Osteoblast (primary cell): ENCODE measurements around the gene RFTN1. TPM values are rescaled to one million over a fixed set of nuclear protein-coding genes. Genes with fewer than 3 reads are reported as not detected.

Source experiments
- DNase-seq: peaks from one replicate; pipeline ENCODE4 v3.0.0; 2011; ENCODE audit warnings: low spot score, mixed read lengths; ENCODE audit not compliant: insufficient read length; ENCODE audit errors: missing footprints
- H2AFZ ChIP-seq: 2 replicates; pipeline ENCODE4 v1.6.0; 2011; ENCODE audit warnings: mild to moderate bottlenecking, low read length
- H3K27ac ChIP-seq: 2 replicates; pipeline ENCODE4 v1.5.1; 2011; ENCODE audit warnings: mild to moderate bottlenecking, low read depth, low read length, moderate library complexity
- H3K27me3 ChIP-seq: 2 replicates; pipeline ENCODE4 v1.6.0; 2012; ENCODE audit warnings: mild to moderate bottlenecking, control low read depth, inconsistent platforms, low read length, moderate library complexity; ENCODE audit not compliant: insufficient read depth
- H3K36me3 ChIP-seq: 2 replicates; pipeline ENCODE4 v1.5.1; 2011; ENCODE audit warnings: mild to moderate bottlenecking, low read length, control low read depth, moderate library complexity; ENCODE audit not compliant: insufficient read depth
- H3K4me1 ChIP-seq: 2 replicates; pipeline ENCODE4 v1.5.1; 2011; ENCODE audit warnings: mild to moderate bottlenecking, low read length, control low read depth, moderate library complexity; ENCODE audit not compliant: insufficient read depth
- H3K4me2 ChIP-seq: 2 replicates; pipeline ENCODE4 v1.6.0; 2011; ENCODE audit warnings: mild to moderate bottlenecking, low read length; ENCODE audit not compliant: insufficient read depth
- H3K4me3 ChIP-seq: fragments of 200-600 bp; sonication (generic); 3 replicates; pipeline ENCODE4 v1.5.1; 2012; ENCODE audit warnings: mild to moderate bottlenecking, low read length, inconsistent platforms; ENCODE audit not compliant: insufficient read depth
- H3K79me2 ChIP-seq: 2 replicates; pipeline ENCODE4 v1.6.0; 2012; ENCODE audit warnings: mild to moderate bottlenecking, low read length, control low read depth, inconsistent platforms; ENCODE audit not compliant: insufficient read depth
- H3K9me3 ChIP-seq: 2 replicates; pipeline ENCODE4 v1.5.1; 2011; ENCODE audit warnings: low read depth, low read length, control low read depth
- H4K20me1 ChIP-seq: 2 replicates; pipeline ENCODE4 v1.6.0; 2012; ENCODE audit warnings: mild to moderate bottlenecking, low read length, control low read depth; ENCODE audit not compliant: insufficient read depth
- CTCF ChIP-seq: IDR thresholded peaks from 2 replicates; pipeline ENCODE4 v1.5.1; 2011; ENCODE audit warnings: mild to moderate bottlenecking, low read depth, low read length, moderate library complexity; ENCODE audit errors: extremely low read depth
- total RNA-seq: library from RNA; depleted of rRNA; stranded (reverse); fragments of >200 nt; gene quantifications from 2 replicates; pipeline ENCODE4 v1.2.3, GENCODE V29; 2012

Gene RFTN1
- total RNA-seq, 1 donor: 99.2 TPM

GRCh38 chr3:16516695-16517481 lies 3.4 kb upstream of the RFTN1 start:
- Histone ChIP-seq H3K27me3 (peaks cover 4% of the 10 kb centered on the region), H3K36me3 (no peaks in the 10 kb centered on the region), H3K79me2 (peaks cover 8% of the 10 kb centered on the region), H3K9me3 (no peaks in the 10 kb centered on the region), H4K20me1 (no peaks in the 10 kb centered on the region), H3K4me1 (peaks cover 9% of the 10 kb centered on the region), H3K4me2 (no peak overlapping the region), H3K4me3 (no peak overlapping the region), H3K27ac (no peak overlapping the region), H2AFZ (no peak overlapping the region)
- DNase-seq: peak; percentile 94
- peak; percentile 70 for TF ChIP-seq CTCF

- DNase-seq: no peak
- Histone ChIP-seq H3K4me1 (peaks cover 18% of the 10 kb centered on the region), H3K9me3 (no peaks in the 10 kb centered on the region)
These were observed 2.5 kb upstream of the RFTN1 start for GRCh38 chr3:16515885-16516420.

GRCh38 chr3:16514755-16515353 lies 1.4 kb upstream of the RFTN1 start:
- no peak overlapping the region for H3K4me3 ChIP-seq
- no peak overlapping the region for H3K27ac ChIP-seq
- H3K4me1 ChIP-seq: peaks cover 29% of the 10 kb centered on the region
- H3K9me3 ChIP-seq: no peaks in the 10 kb centered on the region
- peaks cover under 1% of the 10 kb centered on the region for H4K20me1 ChIP-seq
- peaks cover 25% of the 10 kb centered on the region for H3K79me2 ChIP-seq
- no peak for TF ChIP-seq CTCF
- no peaks in the 10 kb centered on the region for H3K27me3 ChIP-seq
- H2AFZ ChIP-seq: no peak overlapping the region
- DNase-seq: no peak
- no peaks in the 10 kb centered on the region for H3K36me3 ChIP-seq
- H3K4me2 ChIP-seq: no peak overlapping the region

More at GRCh38 chr3:16515885-16516420, 2.5 kb upstream of the RFTN1 start:
- H3K79me2 ChIP-seq: peaks cover 14% of the 10 kb centered on the region
- no peak overlapping the region for H3K4me3 ChIP-seq
- TF ChIP-seq CTCF: no peak
- peaks cover 4% of the 10 kb centered on the region for H3K27me3 ChIP-seq
- no peak overlapping the region for H3K4me2 ChIP-seq
- no peaks in the 10 kb centered on the region for H4K20me1 ChIP-seq
- no peak overlapping the region for H3K27ac ChIP-seq
- no peak overlapping the region for H2AFZ ChIP-seq
- no peaks in the 10 kb centered on the region for H3K36me3 ChIP-seq
